ENCODE results near the gene SLC1A4. TPM values are rescaled to one million over a fixed set of nuclear protein-coding genes. Genes with fewer than 3 reads are reported as not detected.
A peak's percentile ranks its signal among the peaks of the same experiment; 100 is the strongest.

SLC1A4 gene
- polyA plus RNA-seq (ENCODE audit: insufficient read length), result 6.0 TPM
- long read RNA-seq, donor 1, full-length matches to known transcripts, result 4 of 4 reads
- long read RNA-seq, donor 1, partial matches to known transcripts, result 0 of 4 reads
- long read RNA-seq, donor 1, other reads (novel, unspliced or antisense), result 0 of 4 reads
- long read RNA-seq, donor 2, partial matches to known transcripts, result 25 of 208 reads
- long read RNA-seq, donor 2, other reads (novel, unspliced or antisense), result 183 of 208 reads
- long read RNA-seq, donor 3, partial matches to known transcripts, result 173 of 173 reads
- long read RNA-seq, donor 3, other reads (novel, unspliced or antisense), result 0 of 173 reads
- long read RNA-seq, donor 4, result 0 reads
- long read RNA-seq, donor 5, full-length matches to known transcripts, result 1 of 1 reads
- long read RNA-seq, donor 5, partial matches to known transcripts, result 0 of 1 reads
- long read RNA-seq, donor 5, other reads (novel, unspliced or antisense), result 0 of 1 reads
- long read RNA-seq, donor 6, full-length matches to known transcripts, result 1 of 7 reads
- long read RNA-seq, donor 6, partial matches to known transcripts, result 6 of 7 reads
- long read RNA-seq, donor 6, other reads (novel, unspliced or antisense), result 0 of 7 reads
- long read RNA-seq, donor 7, full-length matches to known transcripts, result 1 of 286 reads
- long read RNA-seq, donor 7, partial matches to known transcripts, result 285 of 286 reads
- long read RNA-seq, donor 7, other reads (novel, unspliced or antisense), result 0 of 286 reads
- long read RNA-seq, donor 8, partial matches to known transcripts, result 12 of 154 reads
- long read RNA-seq, donor 8, other reads (novel, unspliced or antisense), result 142 of 154 reads

GRCh38 chr2:64989126-64989981, at the start of gene SLC1A4:
Gene SLC1A4, plus strand, starts transcription at chr2:64989399. Its CDS starts 245 bp downstream, at chr2:64989644.
- peak; percentile 86 for DNase-seq

DNA sequence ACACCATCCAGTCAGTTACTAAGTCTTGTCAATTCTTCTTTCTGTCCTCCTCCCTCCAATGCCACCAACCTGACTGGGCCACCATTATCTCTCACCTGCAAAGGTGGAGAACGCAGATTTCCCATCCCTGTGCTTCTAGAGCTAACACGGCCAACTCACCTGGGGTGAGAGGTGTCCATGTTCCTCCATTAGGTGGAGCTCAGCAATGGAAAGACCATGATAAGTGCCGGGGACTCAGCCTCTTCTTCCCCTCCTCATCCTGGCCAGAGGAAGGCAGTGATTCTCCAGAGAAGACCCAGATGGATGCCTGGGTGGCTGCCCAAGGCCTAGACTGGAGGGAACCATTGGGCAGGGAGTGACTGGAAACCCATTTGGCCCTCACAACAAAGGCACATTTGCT, 48.1 kb upstream of the SLC1A4 start:
- DNase-seq, result no peak

DNA sequence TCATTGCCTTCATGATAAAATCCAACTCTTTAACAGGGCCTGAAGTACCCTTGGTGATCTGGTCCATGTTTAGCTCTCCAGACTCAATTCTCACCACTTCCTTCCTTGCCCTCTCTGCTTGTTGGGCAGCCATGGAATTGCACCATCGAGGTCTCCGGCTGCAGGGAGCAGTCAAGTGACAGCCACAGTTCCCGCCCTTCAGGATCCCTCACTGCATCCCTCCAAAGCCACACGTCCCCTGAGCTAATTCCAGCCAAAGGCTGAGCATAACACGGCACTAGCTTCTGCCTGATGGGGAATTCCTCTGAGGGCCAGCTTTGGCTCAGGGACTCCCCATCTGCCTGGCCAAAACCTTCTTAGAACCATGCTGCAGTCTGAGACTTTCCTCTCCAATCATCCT, 47.4 kb upstream of the SLC1A4 start:
- no peak for DNase-seq

DNA sequence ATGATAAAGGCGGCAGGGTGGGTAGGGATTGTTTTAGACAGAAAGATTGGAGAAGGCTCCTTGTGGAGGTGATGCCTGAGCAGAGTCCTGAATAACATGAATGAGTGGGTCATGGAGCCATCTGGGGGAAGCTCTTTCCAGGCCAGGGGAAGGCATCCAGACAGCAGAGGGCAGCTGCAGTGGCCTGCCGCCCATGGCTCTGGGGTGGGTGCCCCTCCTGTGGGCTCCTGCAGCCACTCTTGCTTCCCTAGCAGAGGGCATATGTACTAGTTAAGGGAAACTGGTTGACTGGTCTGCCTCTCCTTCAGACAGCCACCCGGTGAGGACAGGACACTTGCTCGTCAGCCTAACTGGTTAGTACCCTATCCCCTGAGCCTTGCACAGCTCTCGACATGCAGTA, 46.5 kb upstream of the SLC1A4 start:
- no peak for DNase-seq

DNA sequence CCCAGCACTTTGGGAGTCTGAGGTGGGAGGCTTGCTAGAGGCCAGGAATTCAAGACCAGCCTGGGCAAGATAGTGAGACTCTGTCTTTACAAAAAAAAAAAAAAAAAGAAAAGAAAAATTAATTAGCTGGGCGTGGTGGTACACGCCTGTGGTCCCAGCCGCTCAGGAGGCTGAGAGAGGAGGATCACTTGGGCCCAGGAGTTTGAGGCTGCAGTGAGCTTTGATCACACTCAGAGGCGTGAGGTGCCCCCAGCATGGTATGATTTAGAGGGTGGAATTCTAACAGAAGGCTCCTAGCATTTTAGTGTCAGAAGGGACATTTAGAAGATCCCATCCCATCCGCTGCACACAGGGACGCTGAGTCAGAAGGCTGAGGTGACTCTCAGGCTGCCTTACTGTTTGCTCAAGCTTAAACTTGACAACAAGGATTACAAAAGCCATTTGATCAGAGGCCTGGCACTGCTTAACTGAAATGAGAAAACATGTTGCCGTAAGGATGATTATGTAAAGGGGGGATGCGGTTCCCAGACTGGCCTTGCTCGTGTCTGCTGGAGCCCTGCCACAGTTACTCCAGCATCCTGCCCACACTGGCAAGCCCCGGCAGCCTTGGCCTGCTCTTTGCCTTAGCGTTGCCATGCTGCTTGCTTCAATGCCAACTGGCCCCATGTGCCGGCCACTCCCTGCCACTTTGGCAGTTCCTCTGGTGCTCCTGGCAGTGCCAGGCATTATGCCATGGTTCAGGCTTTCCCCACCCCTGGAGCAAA, 45.6 kb upstream of the SLC1A4 start:
- no peak for DNase-seq

GRCh38 chr2:64944484-64944883, 44.7 kb upstream of the SLC1A4 start:
- DNase-seq, result no peak

DNA sequence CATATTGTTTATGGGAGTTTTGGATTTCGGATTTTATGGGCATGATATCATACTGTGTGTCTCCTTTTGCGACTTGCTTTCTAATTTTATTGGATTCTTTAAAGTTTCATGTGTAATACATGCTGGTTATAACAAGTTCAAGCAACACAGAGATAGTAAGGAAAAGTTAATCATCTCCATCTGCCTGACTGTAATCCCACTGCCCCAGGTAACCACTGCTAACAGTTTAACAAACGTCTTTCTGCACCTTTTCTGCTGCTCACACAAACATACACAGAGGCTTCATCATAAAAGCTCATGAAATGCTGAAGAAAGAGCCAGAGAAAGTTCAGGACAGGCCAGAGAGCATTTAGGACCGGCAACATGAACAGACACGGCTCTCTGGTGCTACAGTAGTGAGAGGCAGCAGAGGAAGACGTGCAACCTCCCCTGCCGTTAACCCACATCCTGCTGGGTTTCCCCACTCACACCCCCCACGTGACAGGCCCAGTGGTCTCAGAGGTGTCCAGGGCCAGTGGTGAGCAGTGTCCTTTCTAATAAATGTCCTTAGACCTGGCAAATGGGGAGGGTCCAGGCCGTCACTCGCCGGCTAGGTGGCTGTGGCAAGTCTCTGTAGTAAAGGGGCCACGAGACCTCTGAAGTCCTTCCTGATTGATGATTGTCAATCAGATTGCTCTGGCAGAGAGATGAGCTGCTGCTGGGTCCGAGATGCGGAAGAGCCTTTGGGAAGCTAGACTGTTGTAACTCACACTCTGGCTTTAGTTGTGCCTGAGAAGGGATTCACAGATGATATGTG, 43.0 kb upstream of the SLC1A4 start:
- no peak for DNase-seq

GRCh38 chr2:64946769-64947247, 42.4 kb upstream of the SLC1A4 start:
- DNase-seq, result peak; percentile 19

GRCh38 chr2:64947885-64948284, 41.3 kb upstream of the SLC1A4 start:
- DNase-seq, result no peak

GRCh38 chr2:64950226-64951160, 38.7 kb upstream of the SLC1A4 start:
- no peak for DNase-seq

DNA sequence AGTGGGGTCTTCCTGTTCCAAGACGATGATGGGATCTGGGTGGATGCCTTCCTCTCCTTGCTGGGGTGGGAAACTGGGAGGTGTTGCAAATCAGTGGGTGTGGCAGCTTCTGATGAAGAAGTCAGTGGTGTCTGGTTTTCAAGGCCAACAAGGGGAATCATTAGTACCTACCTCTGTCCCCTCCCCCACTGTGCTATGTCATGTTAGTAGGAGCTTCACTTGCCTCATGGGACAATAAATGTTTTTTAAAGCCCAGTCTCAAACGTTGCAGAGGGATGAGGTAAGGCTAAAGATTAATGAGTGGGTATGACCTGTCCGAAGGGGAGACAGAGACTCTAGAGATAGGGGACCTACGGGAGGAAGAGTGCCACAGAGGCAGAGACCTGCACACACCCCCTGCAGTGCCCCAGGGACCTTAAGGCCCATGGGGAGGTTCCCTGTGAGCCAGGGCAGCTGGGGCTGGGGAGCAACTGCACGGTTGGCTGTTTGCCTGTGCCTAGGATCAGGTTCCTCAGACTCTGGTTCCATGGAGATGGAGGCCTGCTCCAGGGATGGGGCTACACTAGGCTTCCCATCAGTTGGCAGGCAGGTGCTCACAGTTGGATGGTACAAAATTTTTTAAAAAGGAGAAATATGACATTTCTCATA, 37.8 kb upstream of the SLC1A4 start:
- no peak for DNase-seq

DNA sequence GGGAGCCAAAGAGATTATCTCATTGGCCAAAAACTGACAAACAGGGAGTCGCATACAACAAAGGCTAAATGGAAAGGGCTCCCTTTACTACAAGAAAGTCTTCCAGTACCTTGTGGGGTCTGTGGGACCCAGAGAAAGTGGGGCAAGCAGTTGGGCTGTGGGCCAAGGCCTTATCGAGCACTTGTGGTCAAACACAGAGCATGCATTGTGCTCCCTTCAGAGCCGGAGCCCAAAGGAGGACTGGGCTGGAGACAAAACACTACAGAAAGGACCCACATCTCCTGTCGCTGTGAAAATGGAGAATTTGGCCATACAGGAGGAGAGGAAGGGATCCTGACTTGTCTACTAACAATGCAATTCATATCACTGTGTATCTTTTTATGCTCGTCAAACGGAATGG, 37.1 kb upstream of the SLC1A4 start:
- DNase-seq, result no peak

DNA sequence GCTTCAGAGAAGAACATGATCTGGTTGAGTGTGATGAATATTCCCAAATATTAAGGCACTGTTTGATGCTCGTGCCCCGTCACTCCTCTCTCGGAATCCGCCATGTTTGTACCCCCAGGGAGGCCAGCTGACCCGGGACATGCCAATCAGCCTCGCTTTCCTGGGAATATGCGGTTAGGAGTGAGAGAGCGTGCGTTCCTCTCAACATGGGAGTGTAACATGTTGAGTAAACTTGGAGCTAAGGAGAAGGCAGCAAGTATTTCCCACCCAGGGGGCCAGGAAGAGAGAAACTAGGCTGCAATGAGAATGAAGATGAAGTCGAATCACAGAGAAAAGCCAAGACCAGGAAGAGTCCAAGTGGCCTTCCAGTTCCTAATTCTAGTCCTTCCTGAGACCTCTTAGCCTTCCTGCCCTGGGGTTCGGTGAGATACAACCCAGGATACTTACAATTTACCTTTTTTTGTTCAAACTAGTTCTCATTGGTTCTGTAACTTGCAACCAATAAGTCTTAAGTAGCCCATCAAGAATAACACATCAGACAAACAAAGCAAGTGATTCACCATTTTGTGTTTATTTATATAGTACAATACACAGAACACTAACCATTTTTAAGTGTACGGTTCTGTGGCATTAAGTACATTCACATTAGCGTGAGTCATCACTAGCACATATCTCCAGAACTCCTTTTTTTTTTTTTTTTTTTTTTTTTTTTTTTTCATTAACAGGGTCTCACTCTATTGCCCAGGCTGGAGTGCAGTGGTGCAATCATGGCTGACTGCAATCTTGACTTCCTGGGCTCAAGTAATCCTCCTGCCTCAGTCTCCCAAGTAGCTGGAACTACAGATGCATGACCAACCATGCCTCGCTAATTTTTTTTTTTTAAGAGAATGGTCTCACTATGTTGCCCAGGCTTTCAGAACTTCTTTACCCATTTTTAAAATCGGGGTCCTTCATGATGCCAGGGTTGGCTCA, 36.4 kb upstream of the SLC1A4 start:
- DNase-seq, result no peak

- no peak for DNase-seq
Observed at GRCh38 chr2:64955467-64955866, 33.7 kb upstream of the SLC1A4 start.

GRCh38 chr2:64957109-64957903, 31.9 kb upstream of the SLC1A4 start:
- no peak for DNase-seq

DNA sequence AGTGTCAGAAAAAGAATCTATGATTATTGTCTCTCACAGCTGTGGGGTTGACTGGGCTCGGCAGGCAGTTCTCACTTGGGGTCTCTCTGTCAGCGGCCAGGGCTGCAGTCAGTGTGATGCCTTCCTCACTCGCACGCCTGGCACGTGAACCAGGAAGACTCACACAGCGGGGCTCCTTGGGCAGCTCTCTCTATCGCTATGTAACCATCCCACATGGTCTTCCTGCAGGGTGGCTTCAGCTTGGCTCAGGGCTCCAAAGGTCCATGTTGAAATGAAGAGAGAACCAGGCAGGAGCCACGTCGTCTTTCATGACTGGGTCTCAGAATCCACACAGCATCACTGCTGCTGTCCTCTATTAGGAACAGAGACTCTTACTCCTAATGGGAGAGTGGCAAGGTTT, 30.6 kb upstream of the SLC1A4 start:
- no peak for DNase-seq

GRCh38 chr2:64960819-64961218, 28.4 kb upstream of the SLC1A4 start:
- DNase-seq, result no peak

All from left kidney (tissue), 8 donors.